CD4-positive, alpha-beta memory T cell (primary cell): ENCODE measurements around the gene ALG6. TPM values are rescaled to one million over a fixed set of nuclear protein-coding genes. Genes with fewer than 3 reads are reported as not detected.

Experiments used
- CTCF ChIA-PET: fragments of 350-600 bp; sonication (Branson Sonifier 250); formaldehyde crosslinking; loops from one replicate; lab custom pipeline; 2021; ENCODE audit warnings: inconsistent platforms; ENCODE audit not compliant: partially characterized antibody; lab: Charles Lee
- POLR2A ChIA-PET: fragments of 350-600 bp; sonication (Branson Sonifier 250); formaldehyde crosslinking; loops from one replicate; lab custom pipeline; 2021; ENCODE audit not compliant: partially characterized antibody; lab: Charles Lee
- DNase-seq, 5 donors: peaks; one replicate each; pipeline versions ENCODE4 v3.0.0 to v3.0.0-alpha.2; 2020 to 2022; ENCODE audit warnings: mixed read lengths in 1 of 5
- H3K27ac ChIP-seq: one replicate; pipeline ENCODE4 v1.7.0; 2013; ENCODE audit warnings: low read depth, low read length
- H3K27me3 ChIP-seq: 2 replicates; pipeline ENCODE4 v1.7.0; 2013; ENCODE audit warnings: mild to moderate bottlenecking, low read length, moderate library complexity; ENCODE audit not compliant: insufficient read depth
- H3K36me3 ChIP-seq: 2 replicates; pipeline ENCODE4 v1.7.0; 2013; ENCODE audit warnings: mild to moderate bottlenecking, low read length, moderate library complexity; ENCODE audit not compliant: insufficient read depth
- H3K4me1 ChIP-seq: 2 replicates; pipeline ENCODE4 v1.7.0; 2013; ENCODE audit warnings: mild to moderate bottlenecking, low read length, moderate library complexity; ENCODE audit not compliant: insufficient read depth
- H3K4me3 ChIP-seq, 2 donors: one replicate each; pipeline ENCODE4 v1.7.0; 2013; ENCODE audit warnings: low read length in 2 of 2, mild to moderate bottlenecking in 1 of 2
- H3K9me3 ChIP-seq, 2 donors: one replicate each; pipeline ENCODE4 v1.7.0; 2013; ENCODE audit warnings: low read length in 2 of 2, control low read depth in 1 of 2; ENCODE audit not compliant: control insufficient read depth in 1 of 2
- H3K27ac Mint-ChIP-seq, 7 donors: one replicate each; pipeline ENCODE4 v1.8.0; 2020 to 2021; ENCODE audit warnings: mixed read lengths in 7 of 7, mild to moderate bottlenecking in 6 of 7, inconsistent platforms in 3 of 7, moderate library complexity in 3 of 7
- H3K27me3 Mint-ChIP-seq, 2 donors: one replicate each; pipeline ENCODE4 v1.8.0; 2020 to 2021; ENCODE audit warnings: mixed read lengths in 2 of 2
- H3K36me3 Mint-ChIP-seq, 2 donors: one replicate each; pipeline ENCODE4 v1.8.0; 2020 to 2021; ENCODE audit warnings: mixed read lengths in 2 of 2, inconsistent platforms in 1 of 2, mild to moderate bottlenecking in 1 of 2
- H3K4me1 Mint-ChIP-seq, 4 donors: one replicate each; pipeline ENCODE4 v1.8.0; 2020 to 2021; ENCODE audit warnings: mixed read lengths in 4 of 4, mild to moderate bottlenecking in 1 of 4
- H3K4me3 Mint-ChIP-seq, 8 donors: one replicate each; pipeline ENCODE4 v1.8.0; 2020 to 2021; ENCODE audit warnings: mixed read lengths in 8 of 8, mild to moderate bottlenecking in 7 of 8, moderate library complexity in 6 of 8, inconsistent platforms in 3 of 8
- H3K9me3 Mint-ChIP-seq, 8 donors: one replicate each; pipeline ENCODE4 v1.8.0; 2020 to 2021; ENCODE audit warnings: mixed read lengths in 8 of 8, mild to moderate bottlenecking in 5 of 8, inconsistent platforms in 3 of 8, moderate library complexity in 1 of 8
- intact Hi-C: fragments of 100-400 bp; cut with micrococcal nuclease; formaldehyde crosslinking; loops from one replicate; pipeline ENCODE4 v1.15.1; 2023
- polyA plus RNA-seq, 2 donors: library from polyadenylated mRNA; unstranded; fragments of 300-500 nt; fragmentation: Illumina TruSeq; gene quantifications; one replicate each; pipeline ENCODE4 v1.2.3, GENCODE V29; 2021
- total RNA-seq, 2 experiments: library from RNA; stranded (reverse); gene quantifications; one replicate each; pipeline ENCODE4 v1.2.3, GENCODE V29; 2021

The ALG6 gene
- total and polyA plus RNA-seq, 4 experiments from 2014 or later: 21.9 to 28.4 (median 24.8) TPM

DNA sequence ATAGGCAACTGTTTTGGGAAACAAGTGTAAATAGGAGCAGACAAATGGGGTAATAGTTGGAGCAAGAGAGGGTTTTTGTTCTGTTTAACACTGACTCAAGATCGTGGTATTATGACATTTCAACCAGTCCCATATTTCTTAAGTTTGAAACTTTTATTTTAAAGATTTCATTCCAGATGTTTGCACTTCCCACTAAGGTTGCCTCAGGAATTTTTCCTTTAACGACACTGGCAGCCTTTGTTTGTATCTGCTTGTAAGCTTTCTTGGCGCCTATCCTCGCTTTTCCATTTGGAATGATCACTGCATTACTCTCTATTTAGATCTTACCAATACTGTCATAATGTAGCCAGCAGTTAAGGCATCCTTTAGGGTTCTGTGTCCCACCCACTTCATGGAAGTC, 67.7 kb downstream of the ALG6 start:
- Histone ChIP-seq H3K27ac (no peak overlapping the region), H3K4me1 (no peaks in the 10 kb centered on the region), H3K27me3 (no peaks in the 10 kb centered on the region), H3K4me3 (no peak overlapping the region), H3K9me3 (no peaks in the 10 kb centered on the region), H3K36me3 (peaks cover 4% of the 10 kb centered on the region)
- Mint-ChIP-seq H3K27ac (no peak overlapping the region), H3K4me1 (no peaks in the 10 kb centered on the region), H3K36me3 (peaks cover 26 to 33% of the 10 kb centered on the region in 2 donors), H3K4me3 (no peak overlapping the region), H3K27me3 (no peaks in the 10 kb centered on the region), H3K9me3 (peaks cover 0 to 8% (median 1%) of the 10 kb centered on the region in 8 donors)
- POLR2A ChIA-PET: no interaction called here
- CTCF ChIA-PET: interaction anchor here (1.5 kb wide), 1 partner anchor 11 kb away, joined by 7 read pairs; no protein-coding TSS in a partner anchor
- intact Hi-C loops: no loop called here
- DNase-seq: no peak

DNA sequence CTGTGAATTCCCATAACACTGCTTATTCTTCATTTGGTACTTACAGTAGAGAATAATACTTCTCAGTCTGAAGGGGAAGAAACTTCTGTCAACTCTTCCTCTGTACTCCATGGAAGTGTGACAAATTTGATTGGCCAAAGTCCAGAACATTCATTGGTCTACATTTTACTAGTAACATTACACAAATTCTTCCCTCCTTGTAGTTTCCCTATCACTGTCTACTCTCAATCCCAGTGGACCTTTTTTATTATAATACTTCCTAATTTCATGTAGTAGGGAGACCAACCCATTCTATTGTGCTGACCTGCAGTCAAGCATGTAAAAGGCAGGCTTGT, 74.7 kb downstream of the ALG6 start:
- no peak overlapping the region for H3K27ac Mint-ChIP-seq
- H3K27ac ChIP-seq: no peak overlapping the region
- intact Hi-C loops: no loop called here
- H3K27me3 Mint-ChIP-seq: no peaks in the 10 kb centered on the region
- ChIA-PET CTCF (interaction anchor here (1.3 to 1.8 kb wide), 3 partner anchors 10 to 600 kb away, joined by 3 to 12 read pairs (median 3); no protein-coding TSS in a partner anchor), POLR2A (no interaction called here)
- no peak for DNase-seq
- H3K9me3 Mint-ChIP-seq: no peaks in the 10 kb centered on the region
- no peaks in the 10 kb centered on the region for H3K4me1 Mint-ChIP-seq
- no peak overlapping the region for H3K4me3 Mint-ChIP-seq
- no peaks in the 10 kb centered on the region for H3K9me3 ChIP-seq
- H3K4me3 ChIP-seq: no peak overlapping the region
- no peaks in the 10 kb centered on the region for H3K4me1 ChIP-seq
- H3K36me3 ChIP-seq: peaks cover 4% of the 10 kb centered on the region
- no peaks in the 10 kb centered on the region for H3K27me3 ChIP-seq
- peaks cover 4 to 7% of the 10 kb centered on the region in 2 donors for H3K36me3 Mint-ChIP-seq

DNA sequence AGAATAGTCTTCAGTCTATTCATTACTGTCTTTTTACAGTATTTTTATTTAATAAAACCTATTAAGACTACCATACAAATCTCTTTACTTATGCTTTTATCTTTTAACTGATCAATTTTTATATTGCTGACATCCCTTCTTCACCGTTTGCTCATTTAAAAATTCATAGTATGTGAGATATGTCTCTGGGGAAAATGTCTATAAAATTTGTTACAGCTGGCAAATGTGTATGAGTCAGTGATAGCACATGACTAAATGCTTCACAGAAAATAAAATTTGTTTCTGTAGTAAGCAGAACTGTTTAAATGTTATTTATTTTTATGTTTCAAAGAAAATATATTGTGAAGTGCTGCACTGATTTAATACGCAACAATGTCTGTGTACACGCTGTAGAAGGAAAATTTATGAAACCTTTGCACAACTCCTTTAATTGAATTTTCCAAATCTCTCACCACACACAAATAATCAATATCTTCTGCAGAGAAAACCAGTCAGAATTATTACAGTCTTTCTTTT, 81.4 kb downstream of the ALG6 start:
- CTCF ChIA-PET: no interaction called here
- intact Hi-C loops: no loop called here

DNA sequence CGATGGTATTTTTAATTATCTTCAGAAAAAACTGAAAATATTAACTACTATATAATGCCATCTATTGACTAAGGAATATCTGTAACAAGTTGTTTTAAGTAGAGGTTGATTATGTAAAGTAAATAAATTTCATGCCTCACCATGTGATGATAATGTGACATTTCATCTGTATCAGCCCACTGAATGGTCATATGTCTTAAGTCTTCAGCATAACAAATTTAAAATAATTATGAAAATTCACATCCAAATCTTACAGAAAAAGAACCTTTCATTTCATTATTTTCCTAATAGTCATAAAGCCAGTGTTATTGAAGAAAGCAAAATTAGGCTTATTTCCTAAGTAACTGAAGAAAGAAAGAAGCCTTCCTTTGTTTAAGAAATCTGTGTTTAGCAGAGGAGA, 83.0 kb downstream of the ALG6 start:
- Mint-ChIP-seq H3K4me3 (no peak overlapping the region), H3K9me3 (peaks cover 0 to 2% (median 0%) of the 10 kb centered on the region in 8 donors), H3K27me3 (no peaks in the 10 kb centered on the region), H3K36me3 (peaks cover 0 to 3% of the 10 kb centered on the region in 2 donors), H3K27ac (no peak overlapping the region), H3K4me1 (no peaks in the 10 kb centered on the region)
- no peaks in the 10 kb centered on the region for H3K36me3 ChIP-seq
- H3K4me3 ChIP-seq: no peak overlapping the region
- ChIA-PET CTCF (no interaction called here), POLR2A (no interaction called here)
- H3K27ac ChIP-seq: no peak overlapping the region
- intact Hi-C loops: no loop called here
- no peaks in the 10 kb centered on the region for H3K9me3 ChIP-seq
- H3K4me1 ChIP-seq: no peaks in the 10 kb centered on the region
- no peak for DNase-seq
- H3K27me3 ChIP-seq: no peaks in the 10 kb centered on the region

More for the DNA sequence above, 81.4 kb downstream of the ALG6 start:
- Mint-ChIP-seq H3K4me3 (no peak overlapping the region), H3K36me3 (peaks cover 0 to 3% of the 10 kb centered on the region in 2 donors), H3K9me3 (peaks cover 0 to 2% (median 0%) of the 10 kb centered on the region in 8 donors), H3K27ac (no peak overlapping the region), H3K27me3 (no peaks in the 10 kb centered on the region), H3K4me1 (no peaks in the 10 kb centered on the region)
- POLR2A ChIA-PET: no interaction called here
- no peak for DNase-seq
- H3K36me3 ChIP-seq: no peaks in the 10 kb centered on the region
- H3K9me3 ChIP-seq: no peaks in the 10 kb centered on the region
- no peak overlapping the region for H3K4me3 ChIP-seq
- H3K27me3 ChIP-seq: no peaks in the 10 kb centered on the region
- H3K4me1 ChIP-seq: no peaks in the 10 kb centered on the region
- no peak overlapping the region for H3K27ac ChIP-seq

DNA sequence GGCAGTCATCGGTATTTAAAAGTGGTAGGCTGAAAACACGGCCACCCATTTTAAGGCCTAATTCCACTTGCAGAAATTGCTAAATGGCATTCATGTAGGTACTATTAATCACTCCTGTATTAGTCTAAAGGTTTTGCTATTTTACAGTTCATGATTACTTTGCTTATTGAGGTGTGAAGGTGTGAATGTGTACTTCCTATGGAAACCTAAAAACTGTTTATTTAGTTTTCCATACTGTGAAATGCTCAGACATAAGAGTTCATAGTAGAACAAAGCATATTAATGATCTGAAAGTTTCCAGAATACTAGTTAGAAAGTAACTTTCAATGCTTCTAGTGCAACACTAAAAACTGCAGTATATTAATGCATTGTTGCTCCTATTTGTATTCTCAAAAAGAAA, 85.8 kb downstream of the ALG6 start:
- Mint-ChIP-seq H3K4me3 (no peak overlapping the region), H3K27ac (no peak overlapping the region), H3K9me3 (peaks cover 0 to 2% (median 0%) of the 10 kb centered on the region in 8 donors)

DNA sequence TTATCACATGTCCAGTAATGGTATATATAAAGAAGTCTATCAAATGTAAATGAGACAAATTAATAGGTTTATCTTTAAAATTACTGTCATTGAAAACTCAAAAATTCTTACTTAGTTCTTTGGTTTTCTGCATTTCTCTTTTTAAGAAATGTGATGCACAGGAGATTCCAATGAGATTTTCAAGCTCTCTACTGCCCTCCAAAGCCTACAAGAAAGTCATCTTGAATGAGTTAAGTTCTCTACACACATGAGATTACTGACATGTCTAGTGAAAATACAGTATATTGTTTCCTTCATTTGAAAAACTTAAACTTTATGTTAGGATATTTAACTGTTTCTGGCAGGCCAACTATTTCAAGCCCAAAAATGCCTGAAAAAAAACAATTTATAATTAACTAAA, 86.8 kb downstream of the ALG6 start:
- no peak overlapping the region for H3K4me3 Mint-ChIP-seq
- no peak for DNase-seq
- intact Hi-C loops: no loop called here
- H3K36me3 ChIP-seq: no peaks in the 10 kb centered on the region
- H3K9me3 Mint-ChIP-seq: peaks cover 0 to 2% (median 0%) of the 10 kb centered on the region in 8 donors
- no peak overlapping the region for H3K27ac Mint-ChIP-seq
- H3K27me3 Mint-ChIP-seq: no peaks in the 10 kb centered on the region
- peaks cover 5 to 11% of the 10 kb centered on the region in 2 donors for H3K36me3 Mint-ChIP-seq
- no peaks in the 10 kb centered on the region for H3K27me3 ChIP-seq
- H3K4me1 Mint-ChIP-seq: no peaks in the 10 kb centered on the region
- H3K27ac ChIP-seq: no peak overlapping the region
- H3K4me3 ChIP-seq: no peak overlapping the region
- ChIA-PET CTCF (no interaction called here), POLR2A (no interaction called here)
- H3K9me3 ChIP-seq: no peaks in the 10 kb centered on the region
- no peaks in the 10 kb centered on the region for H3K4me1 ChIP-seq

More for the DNA sequence above, 85.8 kb downstream of the ALG6 start:
- H3K36me3 Mint-ChIP-seq: peaks cover 5 to 10% of the 10 kb centered on the region in 2 donors
- POLR2A ChIA-PET: no interaction called here
- Histone ChIP-seq H3K36me3 (no peaks in the 10 kb centered on the region), H3K27ac (no peak overlapping the region), H3K4me3 (no peak overlapping the region), H3K27me3 (no peaks in the 10 kb centered on the region), H3K4me1 (no peaks in the 10 kb centered on the region), H3K9me3 (no peaks in the 10 kb centered on the region)
- H3K27me3 Mint-ChIP-seq: no peaks in the 10 kb centered on the region
- CTCF ChIA-PET: no interaction called here
- no peak for DNase-seq
- no peaks in the 10 kb centered on the region for H3K4me1 Mint-ChIP-seq
- intact Hi-C loops: no loop called here

DNA sequence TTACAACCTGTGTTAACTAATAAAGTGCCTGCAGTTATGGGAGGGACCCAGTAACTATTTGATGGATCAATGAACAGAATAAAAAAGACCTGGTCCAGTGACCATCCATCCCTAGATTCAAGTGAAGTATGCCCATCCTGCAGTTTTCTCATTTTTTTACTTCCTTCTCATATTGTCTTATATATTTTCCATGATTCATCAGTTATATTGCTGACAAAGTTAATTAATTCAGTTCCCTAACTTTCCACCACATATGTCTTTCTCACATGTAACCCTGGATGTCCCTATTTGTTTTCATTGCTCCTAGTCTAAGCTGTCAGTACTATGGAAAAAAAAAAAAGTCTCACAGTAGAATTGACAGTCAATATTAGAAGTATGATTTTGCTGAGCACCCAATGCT, 91.3 kb downstream of the ALG6 start:
- Histone ChIP-seq H3K9me3 (peaks cover 0 to 3% of the 10 kb centered on the region in 2 donors), H3K4me1 (no peaks in the 10 kb centered on the region), H3K36me3 (no peaks in the 10 kb centered on the region), H3K27ac (no peak overlapping the region), H3K4me3 (no peak overlapping the region), H3K27me3 (no peaks in the 10 kb centered on the region)
- H3K9me3 Mint-ChIP-seq: peaks cover 0 to 15% (median 10%) of the 10 kb centered on the region in 8 donors
- H3K4me1 Mint-ChIP-seq: no peaks in the 10 kb centered on the region
- POLR2A ChIA-PET: no interaction called here
- no peak overlapping the region for H3K27ac Mint-ChIP-seq
- no peak for DNase-seq
- no peaks in the 10 kb centered on the region for H3K27me3 Mint-ChIP-seq
- intact Hi-C loops: no loop called here
- H3K4me3 Mint-ChIP-seq: no peak overlapping the region
- CTCF ChIA-PET: no interaction called here
- peaks cover 18 to 36% of the 10 kb centered on the region in 2 donors for H3K36me3 Mint-ChIP-seq
